ENCODE data around the gene UMODL1. TPM values are rescaled to one million over a fixed set of nuclear protein-coding genes. Genes with fewer than 3 reads are reported as not detected.
A peak's percentile ranks its signal among the peaks of the same experiment; 100 is the strongest.

UMODL1 gene
- total RNA-seq, 1 donor from 2014 or later = not detected

GRCh38 chr21:42057851-42058437 lies 13.2 kb upstream of the UMODL1 start:
- intact Hi-C loops (cut with DNase I) = no loop called here
- no peak for DNase-seq (ENCODE audit: low spot score)
- no peak for ATAC-seq

GRCh38 chr21:42058631-42059111 lies 12.4 kb upstream of the UMODL1 start:
- ATAC-seq = no peak
- DNase-seq (ENCODE audit: low spot score) = no peak
- intact Hi-C loops (cut with DNase I) = no loop called here

GRCh38 chr21:42059141-42059540 lies 12.0 kb upstream of the UMODL1 start:
- intact Hi-C loops (cut with DNase I) = no loop called here
- DNase-seq (ENCODE audit: low spot score) = no peak

GRCh38 chr21:42059721-42060120 lies 11.4 kb upstream of the UMODL1 start:
- ATAC-seq = no peak
- intact Hi-C loops (cut with DNase I) = no loop called here
- no peak for DNase-seq (ENCODE audit: low spot score)

More at GRCh38 chr21:42059141-42059540, 12.0 kb upstream of the UMODL1 start:
- no peak for ATAC-seq

- no peak for ATAC-seq
- intact Hi-C loops (cut with DNase I) = no loop called here
These were observed 11.0 kb upstream of the UMODL1 start for GRCh38 chr21:42060166-42060565.

GRCh38 chr21:42061195-42061985 lies 9.7 kb upstream of the UMODL1 start:
- no peak for DNase-seq (ENCODE audit: low spot score)
- peak; percentile 69 for ATAC-seq
- intact Hi-C loops (cut with DNase I) = no loop called here

More at GRCh38 chr21:42060166-42060565, 11.0 kb upstream of the UMODL1 start:
- no peak for DNase-seq (ENCODE audit: low spot score)

GRCh38 chr21:42061986-42062235 lies 9.2 kb upstream of the UMODL1 start:
- ATAC-seq (no peak), DNase-seq (ENCODE audit: low spot score) (no peak)
- intact Hi-C loops (cut with DNase I) = no loop called here

- ATAC-seq (peak; percentile 54), DNase-seq (ENCODE audit: low spot score) (no peak)
- intact Hi-C loops (cut with DNase I) = no loop called here
These were observed 8.7 kb upstream of the UMODL1 start for GRCh38 chr21:42062236-42063022.

GRCh38 chr21:42063191-42063570 lies 7.9 kb upstream of the UMODL1 start:
- ATAC-seq (no peak), DNase-seq (ENCODE audit: low spot score) (no peak)
- intact Hi-C loops (cut with DNase I) = no loop called here

GRCh38 chr21:42063571-42064521 lies 7.3 kb upstream of the UMODL1 start:
- intact Hi-C loops (cut with DNase I) = no loop called here
- ATAC-seq (peak; percentile 14), DNase-seq (ENCODE audit: low spot score) (no peak)

GRCh38 chr21:42066521-42066920 lies 4.6 kb upstream of the UMODL1 start:
- DNase-seq (ENCODE audit: low spot score) = no peak
- no peak for ATAC-seq
- intact Hi-C loops (cut with DNase I) = no loop called here

- intact Hi-C loops (cut with DNase I) = no loop called here
- no peak for DNase-seq (ENCODE audit: low spot score)
- no peak for ATAC-seq
These were observed 3.4 kb upstream of the UMODL1 start for GRCh38 chr21:42067531-42068255.

- ATAC-seq (no peak), DNase-seq (ENCODE audit: low spot score) (no peak)
- intact Hi-C loops (cut with DNase I) = no loop called here
These were observed 2.9 kb upstream of the UMODL1 start for GRCh38 chr21:42068256-42068545.

GRCh38 chr21:42068592-42068991 lies 2.5 kb upstream of the UMODL1 start:
- intact Hi-C loops (cut with DNase I) = no loop called here
- DNase-seq (ENCODE audit: low spot score) = no peak

GRCh38 chr21:42069327-42069726 lies 1.8 kb upstream of the UMODL1 start:
- intact Hi-C loops (cut with DNase I) = no loop called here
- no peak for ATAC-seq
- DNase-seq (ENCODE audit: low spot score) = no peak

More at GRCh38 chr21:42068592-42068991, 2.5 kb upstream of the UMODL1 start:
- ATAC-seq = no peak

- no peak for DNase-seq (ENCODE audit: low spot score)
- ATAC-seq = no peak
- intact Hi-C loops (cut with DNase I) = no loop called here
These were observed 1.3 kb upstream of the UMODL1 start for GRCh38 chr21:42069843-42070242.

- DNase-seq (ENCODE audit: low spot score) = no peak
- intact Hi-C loops (cut with DNase I) = no loop called here
- ATAC-seq = no peak
These were observed 2.3 kb downstream of the UMODL1 start for GRCh38 chr21:42073145-42074099.

All from sciatic nerve (tissue), 2 donors.